MM.1S (cell line): Measurements from ENCODE around the gene ZNF277.
A peak's percentile ranks its signal among the peaks of the same experiment; 100 is the strongest.

Source experiments
- DNase-seq: peaks from one replicate; pipeline ENCODE4 v3.0.0-alpha.2; 2015
- H2AFZ ChIP-seq: fragments of 300-600 bp; sonication (generic); 2 replicates; pipeline ENCODE4 v1.6.0; 2016; ENCODE audit warnings: antibody characterized with exemption, low read length
- H3F3A ChIP-seq: fragments of 300-600 bp; sonication (generic); 2 replicates; pipeline ENCODE4 v1.6.1; 2016; ENCODE audit warnings: mild to moderate bottlenecking, antibody characterized with exemption, low read length, moderate library complexity, mixed read lengths; ENCODE audit not compliant: insufficient read depth
- H3K27ac ChIP-seq: fragments of 300-600 bp; sonication (generic); 2 replicates; pipeline ENCODE4 v1.5.1; 2016; ENCODE audit warnings: mild to moderate bottlenecking, low read length
- H3K27me3 ChIP-seq: fragments of 300-600 bp; sonication (generic); replicated peaks from 2 replicates; pipeline ENCODE4 v1.6.0; 2016; ENCODE audit warnings: low read length; ENCODE audit not compliant: insufficient read depth
- H3K36me3 ChIP-seq: fragments of 300-600 bp; sonication (generic); replicated peaks from 2 replicates; pipeline ENCODE4 v1.6.1; 2016; ENCODE audit warnings: mild to moderate bottlenecking, low read length, mixed read lengths; ENCODE audit not compliant: insufficient read depth
- H3K4me1 ChIP-seq: fragments of 300-600 bp; sonication (generic); 2 replicates; pipeline ENCODE4 v1.6.1; 2016; ENCODE audit warnings: low read length, mixed read lengths
- H3K4me2 ChIP-seq: fragments of 300-600 bp; sonication (generic); 2 replicates; pipeline ENCODE4 v1.6.0; 2016; ENCODE audit warnings: low read depth, low read length
- H3K4me3 ChIP-seq: fragments of 300-600 bp; sonication (generic); 2 replicates; pipeline ENCODE4 v1.5.1; 2016; ENCODE audit warnings: low read length, mixed read lengths
- H3K79me2 ChIP-seq: fragments of 300-600 bp; sonication (generic); 2 replicates; pipeline ENCODE4 v1.6.1; 2016; ENCODE audit warnings: mixed run types, low read length, mixed read lengths
- H3K9ac ChIP-seq: fragments of 300-600 bp; sonication (generic); 2 replicates; pipeline ENCODE4 v1.6.1; 2016; ENCODE audit warnings: low read length, mixed read lengths
- H3K9me2 ChIP-seq: fragments of 300-600 bp; sonication (generic); replicated peaks from 2 replicates; pipeline ENCODE4 v1.6.1; 2016; ENCODE audit warnings: mild to moderate bottlenecking, low read length, mixed read lengths; ENCODE audit not compliant: insufficient read depth
- H3K9me3 ChIP-seq: fragments of 300-600 bp; sonication (generic); replicated peaks from 2 replicates; pipeline ENCODE4 v1.6.1; 2016; ENCODE audit warnings: mild to moderate bottlenecking, low read length, mixed read lengths; ENCODE audit not compliant: insufficient read depth
- H4K20me1 ChIP-seq: fragments of 300-600 bp; sonication (generic); 2 replicates; pipeline ENCODE4 v1.6.1; 2016; ENCODE audit warnings: mild to moderate bottlenecking, low read length, moderate library complexity, mixed read lengths; ENCODE audit not compliant: insufficient read depth
- EZH2 ChIP-seq: fragments of 300-600 bp; sonication (generic); optimal IDR thresholded peaks from 2 replicates; pipeline ENCODE3; 2017; ENCODE audit warnings: low read depth, mild to moderate bottlenecking, antibody characterized with exemption, low read length, mixed read lengths
- EZH2phosphoT487 ChIP-seq: fragments of 300-600 bp; sonication (generic); IDR thresholded peaks from 2 replicates; pipeline ENCODE4 v1.6.1; 2018; ENCODE audit warnings: antibody characterized with exemption, low read length
- TF ChIP-seq, protein P1 (sequence below): fragments of 300-600 bp; sonication (generic); IDR thresholded peaks from 2 replicates; pipeline ENCODE4 v1.5.1; 2016; ENCODE audit warnings: antibody characterized with exemption, low read length, mixed read lengths

The ZNF277 gene

DNA sequence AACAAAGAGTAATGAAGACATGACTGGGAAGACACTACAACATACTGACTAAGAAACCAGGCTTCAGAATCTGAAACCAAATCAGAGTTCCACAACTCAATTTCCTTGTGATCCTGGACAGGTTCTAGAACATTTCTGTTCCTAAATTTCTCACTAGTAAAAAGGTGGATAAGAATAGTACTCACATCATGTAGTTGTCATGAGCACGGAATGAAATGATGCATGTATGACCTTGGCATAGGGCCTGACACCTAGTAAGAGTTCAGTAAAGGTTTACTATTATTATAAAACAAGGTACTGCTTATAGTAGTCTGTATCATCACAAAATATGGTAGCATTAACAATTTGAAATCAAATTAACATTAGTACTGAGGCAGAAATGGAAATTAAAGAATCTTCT, 20.2 kb upstream of the ZNF277 start:
- no peak for DNase-seq
- H3F3A ChIP-seq: peaks cover 25% of the 10 kb centered on the region
- H3K9me3 ChIP-seq: no peaks in the 10 kb centered on the region
- no peaks in the 10 kb centered on the region for H3K27me3 ChIP-seq
- no peak overlapping the region for H2AFZ ChIP-seq
- H3K27ac ChIP-seq: peak overlapping the region; percentile 51; the same call in 1 of the 2 replicates
- H3K4me3 ChIP-seq: no peak overlapping the region
- no peaks in the 10 kb centered on the region for H3K9me2 ChIP-seq
- H3K9ac ChIP-seq: no peak overlapping the region
- no peaks in the 10 kb centered on the region for H3K36me3 ChIP-seq
- peaks cover 74% of the 10 kb centered on the region for H3K4me1 ChIP-seq
- H3K4me2 ChIP-seq: peak overlapping the region; percentile 83
- no peaks in the 10 kb centered on the region for H4K20me1 ChIP-seq
- H3K79me2 ChIP-seq: peaks cover 98% of the 10 kb centered on the region
- TF ChIP-seq, protein P1, sequence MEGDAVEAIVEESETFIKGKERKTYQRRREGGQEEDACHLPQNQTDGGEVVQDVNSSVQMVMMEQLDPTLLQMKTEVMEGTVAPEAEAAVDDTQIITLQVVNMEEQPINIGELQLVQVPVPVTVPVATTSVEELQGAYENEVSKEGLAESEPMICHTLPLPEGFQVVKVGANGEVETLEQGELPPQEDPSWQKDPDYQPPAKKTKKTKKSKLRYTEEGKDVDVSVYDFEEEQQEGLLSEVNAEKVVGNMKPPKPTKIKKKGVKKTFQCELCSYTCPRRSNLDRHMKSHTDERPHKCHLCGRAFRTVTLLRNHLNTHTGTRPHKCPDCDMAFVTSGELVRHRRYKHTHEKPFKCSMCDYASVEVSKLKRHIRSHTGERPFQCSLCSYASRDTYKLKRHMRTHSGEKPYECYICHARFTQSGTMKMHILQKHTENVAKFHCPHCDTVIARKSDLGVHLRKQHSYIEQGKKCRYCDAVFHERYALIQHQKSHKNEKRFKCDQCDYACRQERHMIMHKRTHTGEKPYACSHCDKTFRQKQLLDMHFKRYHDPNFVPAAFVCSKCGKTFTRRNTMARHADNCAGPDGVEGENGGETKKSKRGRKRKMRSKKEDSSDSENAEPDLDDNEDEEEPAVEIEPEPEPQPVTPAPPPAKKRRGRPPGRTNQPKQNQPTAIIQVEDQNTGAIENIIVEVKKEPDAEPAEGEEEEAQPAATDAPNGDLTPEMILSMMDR: no peak
- TF ChIP-seq EZH2phosphoT487 (no peak), EZH2 (no peak)

DNA sequence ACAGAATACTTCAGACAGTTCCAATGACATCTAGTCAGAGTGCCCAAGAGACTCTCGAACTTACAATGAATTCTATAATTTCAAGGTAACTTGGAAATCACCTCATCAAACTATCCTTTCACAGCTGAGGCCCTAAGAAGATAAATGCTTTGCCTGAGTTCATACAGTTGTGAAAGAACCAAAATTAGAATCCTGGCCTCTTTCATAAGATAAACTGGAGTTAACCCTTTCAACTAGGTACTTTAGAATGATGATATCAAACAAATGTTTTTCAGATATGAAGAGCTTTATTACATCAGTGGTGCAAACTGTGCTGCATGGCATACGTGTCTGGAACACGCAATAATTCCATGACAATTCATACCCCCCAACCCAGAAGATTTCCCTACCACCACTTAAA, 18.2 kb upstream of the ZNF277 start:
- Histone ChIP-seq H3K9me2 (no peaks in the 10 kb centered on the region), H3K27me3 (no peaks in the 10 kb centered on the region), H3K4me3 (peak overlapping the region; percentile 14), H3K4me1 (peaks cover 79% of the 10 kb centered on the region), H3F3A (peaks cover 25% of the 10 kb centered on the region), H2AFZ (no peak overlapping the region), H3K9ac (no peak overlapping the region), H4K20me1 (no peaks in the 10 kb centered on the region), H3K9me3 (no peaks in the 10 kb centered on the region), H3K79me2 (peaks cover 96% of the 10 kb centered on the region), H3K36me3 (no peaks in the 10 kb centered on the region), H3K4me2 (peak overlapping the region; percentile 83), H3K27ac (peak overlapping the region; percentile 32; the same call in 1 of the 2 replicates)
- TF ChIP-seq, protein P1: no peak
- no peak for TF ChIP-seq EZH2phosphoT487
- peak; percentile 67 for DNase-seq

DNA sequence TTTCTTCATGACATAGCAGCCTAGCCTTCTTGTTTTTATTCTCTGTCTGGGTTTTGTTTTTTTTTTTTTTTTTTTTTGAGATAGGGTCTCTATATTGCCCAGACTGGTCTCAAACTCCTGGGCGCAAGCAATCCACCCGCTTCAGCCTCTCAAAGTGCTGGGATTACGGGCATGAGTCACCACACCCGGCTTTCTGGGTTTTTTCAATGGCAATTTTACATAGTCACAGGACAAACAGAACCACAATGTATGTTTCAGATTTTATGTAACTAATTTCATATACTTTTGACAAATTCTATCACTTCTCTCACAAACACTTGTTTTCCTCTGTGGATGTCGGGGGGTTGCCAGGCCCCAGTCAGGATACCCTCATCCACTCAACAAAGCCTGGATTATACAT, 16.8 kb upstream of the ZNF277 start:
- peaks cover 65% of the 10 kb centered on the region for H3K4me1 ChIP-seq
- no peak overlapping the region for H3K27ac ChIP-seq
- H3K9me2 ChIP-seq: no peaks in the 10 kb centered on the region
- H4K20me1 ChIP-seq: no peaks in the 10 kb centered on the region
- no peaks in the 10 kb centered on the region for H3K27me3 ChIP-seq
- H3K36me3 ChIP-seq: no peaks in the 10 kb centered on the region
- H3F3A ChIP-seq: peaks cover 25% of the 10 kb centered on the region
- no peak overlapping the region for H3K9ac ChIP-seq
- H3K9me3 ChIP-seq: no peaks in the 10 kb centered on the region
- no peak for DNase-seq
- H2AFZ ChIP-seq: no peak overlapping the region
- H3K4me2 ChIP-seq: no peak overlapping the region
- TF ChIP-seq, protein P1: no peak
- TF ChIP-seq EZH2phosphoT487: no peak
- no peak for TF ChIP-seq EZH2
- no peak overlapping the region for H3K4me3 ChIP-seq
- H3K79me2 ChIP-seq: peaks cover 96% of the 10 kb centered on the region

DNA sequence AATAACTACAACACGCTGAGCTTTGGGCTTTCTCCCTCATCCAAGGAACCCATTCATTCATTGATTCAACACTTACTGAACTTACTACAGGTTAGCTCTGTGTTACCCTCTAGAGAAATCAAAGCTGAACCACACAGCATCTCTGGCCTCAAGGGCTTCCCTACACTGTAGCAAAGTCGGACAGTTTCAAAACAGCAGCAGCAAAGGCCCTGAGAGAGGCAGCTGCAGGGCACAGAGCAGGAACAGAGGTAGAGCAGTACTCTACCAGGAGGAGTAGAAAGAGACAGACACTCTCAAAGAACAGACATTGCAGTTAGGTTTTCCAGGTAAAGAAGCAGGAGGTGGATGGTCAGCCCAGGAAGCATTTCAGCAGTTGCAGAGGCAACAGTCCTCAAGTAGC, 16.4 kb upstream of the ZNF277 start:
- H2AFZ ChIP-seq: no peak overlapping the region
- no peak overlapping the region for H3K9ac ChIP-seq
- H3K27ac ChIP-seq: no peak overlapping the region
- no peak overlapping the region for H3K4me3 ChIP-seq
- H3K27me3 ChIP-seq: no peaks in the 10 kb centered on the region
- peaks cover 61% of the 10 kb centered on the region for H3K4me1 ChIP-seq
- peaks cover 22% of the 10 kb centered on the region for H3F3A ChIP-seq
- peaks cover 96% of the 10 kb centered on the region for H3K79me2 ChIP-seq
- H3K4me2 ChIP-seq: no peak overlapping the region
- TF ChIP-seq, protein P1: no peak
- no peak for TF ChIP-seq EZH2
- H3K9me3 ChIP-seq: no peaks in the 10 kb centered on the region
- H3K36me3 ChIP-seq: no peaks in the 10 kb centered on the region
- H3K9me2 ChIP-seq: no peaks in the 10 kb centered on the region
- no peaks in the 10 kb centered on the region for H4K20me1 ChIP-seq
- peak; percentile 30 for DNase-seq
